Colonic mucosa (tissue), 4 donors: ENCODE results near the gene TEKTIP1. TPM values are rescaled to one million over a fixed set of nuclear protein-coding genes. Genes with fewer than 3 reads are reported as not detected.

Source experiments
- DNase-seq: peaks from one replicate; pipeline ENCODE4 v3.0.0-alpha.2; 2020
- H3K27ac ChIP-seq: fragments of 200-600 bp; one replicate; pipeline ENCODE4 v1.8.0; 2021
- H3K27me3 ChIP-seq: fragments of 200-600 bp; one replicate; pipeline ENCODE4 v1.8.0; 2021
- H3K36me3 ChIP-seq: fragments of 200-600 bp; one replicate; pipeline ENCODE4 v1.8.0; 2021
- H3K4me1 ChIP-seq: fragments of 200-600 bp; one replicate; pipeline ENCODE4 v1.8.0; 2021; ENCODE audit warnings: mild to moderate bottlenecking
- H3K4me3 ChIP-seq: fragments of 200-600 bp; one replicate; pipeline ENCODE4 v1.8.0; 2021
- H3K9ac ChIP-seq, 2 donors: one replicate each; pipeline ENCODE4 v1.7.0; 2013; ENCODE audit warnings: control low read depth in 2 of 2, low read depth in 2 of 2, low read length in 2 of 2
- H3K9me3 ChIP-seq: fragments of 200-600 bp; one replicate; pipeline ENCODE4 v1.8.0; 2021
- CTCF ChIP-seq: fragments of 200-600 bp; IDR thresholded peaks from one replicate; pipeline ENCODE4 v1.8.0; 2022; ENCODE audit warnings: antibody characterized with exemption, mild to moderate bottlenecking
- intact Hi-C: fragments of 100-400 bp; cut with DNase I; formaldehyde crosslinking; loops from one replicate; pipeline ENCODE4 v1.14.1; 2022
- total RNA-seq, 2 donors: library from RNA; stranded (reverse); fragmentation: NEBNext Ultra II Directional in 1 of 2; extraction: Animal tissue kit (Norgen Biotek cat#: 25700) in 1 of 2; gene quantifications; one replicate each; pipeline ENCODE4 v1.2.1, GENCODE V29; 2021
- donor health status: healthy.
- donor health status: DM: no; HTN: no; CAD: no.
- donor health status: DM: no; HTN: no; CAD: no.

Gene TEKTIP1
- total RNA-seq, 2 donors from 2014 or later = 1.5 to 4.7 TPM

DNA sequence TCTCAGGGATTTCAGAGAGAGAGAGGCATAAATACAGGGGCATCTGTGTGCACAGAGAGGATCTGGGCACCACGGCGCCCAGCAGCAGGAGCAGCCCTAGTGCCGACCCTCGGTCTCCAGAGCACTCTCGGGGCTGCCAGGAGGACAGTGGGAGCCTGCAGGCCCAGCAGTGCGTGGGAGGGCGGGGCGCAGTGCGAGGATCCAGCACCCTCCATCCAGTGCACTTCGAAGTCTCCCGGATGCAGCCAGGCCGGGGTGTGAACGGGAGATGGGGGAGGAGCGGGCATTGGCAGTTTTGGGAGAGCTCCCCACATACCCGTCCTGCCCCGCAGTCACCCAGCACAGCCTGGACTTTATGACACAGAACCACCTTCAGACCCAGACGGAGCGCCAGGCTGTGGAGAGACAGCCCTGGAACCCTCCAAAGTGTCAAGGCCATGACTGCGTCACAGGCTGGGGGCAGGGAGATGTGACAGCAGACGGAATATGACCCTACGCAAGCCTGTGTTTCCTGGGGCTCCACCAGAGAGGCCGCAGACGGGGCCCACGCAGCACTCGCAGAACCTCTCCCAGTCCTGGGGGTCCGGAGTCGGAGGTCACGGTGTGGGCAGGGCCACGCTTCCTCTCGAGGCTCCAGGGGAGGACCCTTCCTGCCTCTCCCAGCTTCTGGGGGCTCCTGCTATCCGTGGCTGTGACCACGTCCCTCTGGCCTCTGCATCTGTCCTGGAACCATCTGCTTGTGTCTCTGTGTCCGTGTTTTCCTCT, 14.7 kb upstream of the TEKTIP1 start:
- H3K9ac ChIP-seq = no peak overlapping the region
- no peaks in the 10 kb centered on the region for H3K27me3 ChIP-seq
- TF ChIP-seq CTCF = no peak
- no peak for DNase-seq
- H3K9me3 ChIP-seq = no peaks in the 10 kb centered on the region
- peaks cover 26% of the 10 kb centered on the region for H3K36me3 ChIP-seq
- no peaks in the 10 kb centered on the region for H3K4me1 ChIP-seq
- H3K4me3 ChIP-seq = no peak overlapping the region
- intact Hi-C loops = no loop called here
- H3K27ac ChIP-seq = no peak overlapping the region

- H3K9ac ChIP-seq = no peak overlapping the region
- H3K4me3 ChIP-seq = no peak overlapping the region
- H3K27me3 ChIP-seq = no peaks in the 10 kb centered on the region
- intact Hi-C loops = no loop called here
- no peak for TF ChIP-seq CTCF
- no peaks in the 10 kb centered on the region for H3K9me3 ChIP-seq
- H3K4me1 ChIP-seq = no peaks in the 10 kb centered on the region
- H3K27ac ChIP-seq = no peak overlapping the region
- H3K36me3 ChIP-seq = peaks cover 26% of the 10 kb centered on the region
- DNase-seq = no peak
Observed at GRCh38 chr19:3524904-3525451, 14.0 kb upstream of the TEKTIP1 start.

- Histone ChIP-seq H3K9me3 (no peaks in the 10 kb centered on the region), H3K9ac (no peak overlapping the region), H3K4me1 (no peaks in the 10 kb centered on the region), H3K36me3 (peaks cover 26% of the 10 kb centered on the region), H3K27me3 (no peaks in the 10 kb centered on the region), H3K4me3 (no peak overlapping the region), H3K27ac (no peak overlapping the region)
- DNase-seq = no peak
- no peak for TF ChIP-seq CTCF
- intact Hi-C loops = no loop called here
Observed at GRCh38 chr19:3526507-3527237, 12.3 kb upstream of the TEKTIP1 start.

- no peak overlapping the region for H3K9ac ChIP-seq
- H3K27ac ChIP-seq = no peak overlapping the region
- no peak for TF ChIP-seq CTCF
- intact Hi-C loops = no loop called here
- no peaks in the 10 kb centered on the region for H3K4me1 ChIP-seq
- no peak for DNase-seq
- H3K4me3 ChIP-seq = no peak overlapping the region
- peaks cover 32% of the 10 kb centered on the region for H3K36me3 ChIP-seq
- H3K27me3 ChIP-seq = no peaks in the 10 kb centered on the region
- H3K9me3 ChIP-seq = no peaks in the 10 kb centered on the region
Observed at GRCh38 chr19:3527238-3527910, 11.6 kb upstream of the TEKTIP1 start.

- no peak for TF ChIP-seq CTCF
- peaks cover 38% of the 10 kb centered on the region for H3K36me3 ChIP-seq
- no peaks in the 10 kb centered on the region for H3K27me3 ChIP-seq
- no peak overlapping the region for H3K9ac ChIP-seq
- H3K4me1 ChIP-seq = no peaks in the 10 kb centered on the region
- no peaks in the 10 kb centered on the region for H3K9me3 ChIP-seq
- intact Hi-C loops = no loop called here
- no peak overlapping the region for H3K4me3 ChIP-seq
- no peak overlapping the region for H3K27ac ChIP-seq
- DNase-seq = no peak
Observed at GRCh38 chr19:3528080-3528479, 10.9 kb upstream of the TEKTIP1 start.
